HG02885 (cell line): ENCODE data around the gene ANKRD27.
"Not testable (repeated sequence)": the region's sequence is repeated elsewhere in the genome, so short reads cannot be mapped to it uniquely, and the experiment has no call there.

Source experiments
- ATAC-seq: cut with Tn5 transposase; IDR thresholded peaks from one replicate; pipeline ENCODE4 v1.9.1; 2021; ENCODE audit warnings: mild to moderate bottlenecking; ENCODE audit not compliant: unreplicated experiment, poor library complexity

ANKRD27 gene

GRCh38 chr19:32656379-32656778 is 18.6 kb downstream of the ANKRD27 start:
- ATAC-seq = not testable (repeated sequence)

GRCh38 chr19:32653599-32653915 is 21.4 kb downstream of the ANKRD27 start:
- no peak for ATAC-seq

DNA sequence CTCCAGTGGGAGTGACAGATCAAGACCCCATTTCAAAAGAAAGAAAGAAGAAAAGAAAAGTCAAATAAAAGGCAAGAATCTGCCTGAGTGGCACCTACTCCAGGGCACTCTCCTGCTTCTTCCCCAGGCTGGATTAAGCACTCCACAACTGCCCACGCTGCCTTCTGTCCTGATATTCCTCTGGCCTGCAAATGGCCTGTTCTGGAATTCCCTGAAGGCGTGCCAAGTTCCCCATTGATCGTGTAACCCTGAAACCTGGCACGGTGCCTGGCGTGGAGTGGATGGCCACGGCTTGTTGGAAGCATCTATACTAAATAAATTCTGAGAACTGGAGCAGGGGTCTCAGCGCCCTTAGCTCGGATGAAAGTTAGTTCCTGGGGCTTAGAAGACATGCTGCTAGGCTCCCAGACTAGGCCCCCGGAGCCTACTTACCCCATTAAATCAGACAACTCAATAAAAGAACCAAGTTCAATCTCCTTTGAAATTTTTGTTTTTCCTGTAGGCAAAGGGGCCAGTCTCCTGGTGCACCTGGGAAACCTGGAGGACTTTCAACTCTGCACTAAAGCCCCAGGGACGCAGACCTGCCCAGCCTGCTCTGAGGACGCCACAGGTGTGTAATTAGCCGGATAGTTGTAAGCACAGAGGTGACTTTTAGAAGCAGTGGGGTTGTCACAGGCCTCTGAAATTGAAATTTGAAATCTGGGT is 21.9 kb downstream of the ANKRD27 start:
- no peak for ATAC-seq

DNA sequence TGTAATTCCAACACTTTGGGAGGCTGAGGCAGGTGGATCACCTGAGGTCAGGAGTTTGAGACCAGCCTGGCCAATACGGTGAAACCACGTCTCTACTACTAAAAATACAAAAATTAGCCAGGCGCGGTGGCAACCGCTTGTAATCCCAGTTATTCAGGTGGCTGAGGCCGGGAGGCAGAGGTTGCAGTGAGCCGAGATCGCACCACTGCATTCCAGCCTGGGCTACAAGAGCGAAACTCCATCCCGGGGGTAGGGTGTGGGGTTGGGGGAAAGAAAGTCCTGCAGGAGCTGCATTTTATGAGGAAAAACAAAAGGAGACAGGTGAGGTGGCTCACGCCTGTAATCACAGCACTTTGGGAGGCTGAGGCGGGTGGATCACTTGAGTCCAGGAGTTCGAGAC is 22.6 kb downstream of the ANKRD27 start:
- ATAC-seq = not testable (repeated sequence)

DNA sequence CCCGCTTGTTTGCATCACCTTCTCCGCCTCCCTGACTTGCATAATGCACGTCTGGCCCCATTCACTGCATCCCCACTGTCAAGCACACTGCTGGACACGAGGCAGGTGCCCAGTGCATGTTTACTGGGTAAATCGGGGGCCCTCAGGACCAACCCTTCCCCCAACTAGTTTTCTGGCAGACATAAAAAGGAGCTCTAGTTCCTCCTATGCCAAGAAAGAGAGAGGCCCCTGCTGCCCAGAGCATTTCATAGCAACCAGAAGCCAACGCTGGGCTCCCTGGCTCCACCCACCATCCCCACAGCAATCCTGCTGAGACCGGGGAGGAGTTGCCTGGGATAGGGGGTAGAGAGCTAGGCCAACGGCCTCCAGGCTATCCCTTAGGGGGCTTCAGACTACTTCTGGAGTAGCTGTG is 23.2 kb downstream of the ANKRD27 start:
- no peak for ATAC-seq

DNA sequence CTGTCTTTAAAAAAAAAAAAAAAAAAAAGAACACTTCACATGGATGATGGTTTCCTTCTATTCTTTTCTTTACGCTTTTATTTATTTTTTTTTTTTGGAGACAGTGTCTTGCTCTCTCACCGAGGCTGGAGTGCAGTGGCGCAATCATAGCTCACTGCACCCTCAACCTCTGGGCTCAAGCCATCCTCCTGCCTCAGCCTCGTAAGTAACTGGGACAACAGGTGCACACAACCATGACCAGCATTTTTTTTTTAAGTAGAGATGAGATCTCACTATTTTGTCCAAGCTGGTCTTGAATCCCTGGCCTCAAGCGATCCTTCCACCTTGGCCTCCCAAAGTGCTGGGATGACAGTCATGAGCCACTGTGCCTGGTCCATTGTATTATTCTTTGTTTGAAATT is 24.3 kb downstream of the ANKRD27 start:
- no peak for ATAC-seq

DNA sequence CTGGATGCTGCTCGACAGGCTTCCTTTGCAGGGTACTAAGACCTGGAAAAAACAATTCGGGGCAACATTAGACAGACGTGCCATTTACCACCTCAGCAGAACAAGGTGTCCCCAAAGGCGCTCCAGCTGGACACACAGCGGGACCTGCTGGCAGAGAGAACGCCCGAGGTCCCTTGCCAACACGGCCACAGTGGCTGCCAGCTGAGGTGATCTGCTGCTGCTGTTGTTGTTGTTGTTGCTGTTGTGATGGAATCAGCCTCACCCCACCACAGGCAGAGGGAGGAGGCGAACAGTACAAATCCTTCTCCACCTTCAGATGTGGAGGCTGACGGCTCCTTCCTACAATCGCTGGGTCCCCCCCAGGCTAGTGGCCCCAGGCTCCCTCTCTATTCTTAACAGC is 25.2 kb downstream of the ANKRD27 start:
- ATAC-seq = no peak

DNA sequence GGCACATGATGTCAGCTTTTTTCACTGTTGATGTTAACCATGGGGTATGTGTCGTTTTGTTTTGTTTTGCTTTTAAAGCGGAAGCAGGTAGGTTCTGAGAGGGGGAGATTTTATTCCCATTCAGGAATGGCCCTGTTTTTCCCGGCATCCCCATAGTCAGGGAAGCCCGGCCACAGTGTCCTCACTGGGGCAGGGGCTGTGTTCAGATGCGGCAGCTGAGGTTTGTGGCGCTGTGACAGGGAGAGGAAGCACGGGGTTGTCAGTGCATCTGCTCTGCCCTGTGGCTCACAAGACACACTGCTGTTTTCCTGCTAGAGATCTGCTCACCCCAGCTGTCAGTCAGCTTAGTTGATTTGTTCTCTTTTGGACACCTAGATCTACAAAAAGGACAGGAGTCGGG is 27.6 kb downstream of the ANKRD27 start:
- ATAC-seq = no peak

GRCh38 chr19:32646556-32646955 is 28.4 kb downstream of the ANKRD27 start:
- no peak for ATAC-seq

DNA sequence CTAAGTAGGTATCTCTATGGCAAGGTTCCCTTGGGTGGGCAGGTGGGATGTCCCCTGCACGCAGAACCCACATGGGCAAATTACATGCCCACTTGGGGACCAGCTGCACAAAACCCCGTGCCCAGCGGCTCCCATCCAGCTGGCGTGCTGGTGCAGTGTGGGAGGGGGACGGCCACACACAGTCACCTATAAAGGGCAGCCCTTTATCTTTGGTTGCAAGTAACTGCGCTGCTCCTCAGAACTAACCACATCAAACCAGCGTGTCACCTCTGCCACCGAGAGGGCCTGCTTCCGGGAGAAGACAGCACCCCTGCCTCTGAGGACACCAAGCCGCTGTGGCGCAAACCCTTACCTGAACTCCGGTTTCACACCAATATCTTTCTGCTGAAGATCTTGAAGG is 32.2 kb downstream of the ANKRD27 start:
- ATAC-seq = no peak

- ATAC-seq = no peak
Observed at GRCh38 chr19:32638625-32639024, 36.4 kb downstream of the ANKRD27 start.

DNA sequence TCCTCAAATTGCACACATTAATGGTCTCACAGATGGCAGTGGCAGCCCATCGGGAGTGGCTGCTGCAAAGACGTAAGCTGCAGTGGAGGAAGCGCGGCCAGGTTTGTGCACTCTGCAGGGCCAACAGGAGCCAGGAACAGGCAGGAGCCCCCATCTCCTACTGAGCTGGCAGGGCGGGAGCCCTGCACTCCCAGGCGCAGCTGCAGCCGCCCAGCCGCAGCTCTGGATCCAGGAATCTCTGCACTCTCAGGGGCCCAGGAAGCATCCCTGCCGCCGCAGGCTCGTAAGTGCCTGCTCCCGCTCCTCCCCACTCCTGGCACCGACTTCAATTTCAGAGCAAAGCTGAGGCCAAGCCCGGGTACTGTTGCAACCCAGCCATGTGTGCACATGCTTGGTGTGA is 37.5 kb downstream of the ANKRD27 start:
- no peak for ATAC-seq

- ATAC-seq = no peak
Observed at GRCh38 chr19:32631381-32631780, 43.6 kb downstream of the ANKRD27 start.

DNA sequence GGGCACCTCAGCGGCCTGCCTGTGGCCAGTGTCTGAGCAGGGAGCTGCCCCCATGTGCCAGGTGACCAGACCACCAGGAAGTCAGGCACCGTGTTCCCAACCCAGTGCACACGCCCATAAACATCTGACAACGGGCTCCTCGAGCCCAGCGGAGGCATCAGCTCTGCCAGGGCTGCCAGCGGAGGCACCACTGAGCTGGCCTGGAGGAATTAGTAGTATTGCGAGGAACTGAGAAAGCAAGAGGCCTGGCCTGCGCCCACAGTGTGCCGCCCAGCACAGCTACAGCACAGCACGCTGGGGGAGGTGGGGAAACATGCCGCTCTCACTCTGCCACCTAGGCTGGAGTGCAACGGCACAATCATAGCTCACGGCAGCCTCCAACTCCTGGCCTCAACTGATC is 44.6 kb downstream of the ANKRD27 start:
- no peak for ATAC-seq

- no peak for ATAC-seq
Observed at GRCh38 chr19:32627714-32628270, 47.2 kb downstream of the ANKRD27 start.

DNA sequence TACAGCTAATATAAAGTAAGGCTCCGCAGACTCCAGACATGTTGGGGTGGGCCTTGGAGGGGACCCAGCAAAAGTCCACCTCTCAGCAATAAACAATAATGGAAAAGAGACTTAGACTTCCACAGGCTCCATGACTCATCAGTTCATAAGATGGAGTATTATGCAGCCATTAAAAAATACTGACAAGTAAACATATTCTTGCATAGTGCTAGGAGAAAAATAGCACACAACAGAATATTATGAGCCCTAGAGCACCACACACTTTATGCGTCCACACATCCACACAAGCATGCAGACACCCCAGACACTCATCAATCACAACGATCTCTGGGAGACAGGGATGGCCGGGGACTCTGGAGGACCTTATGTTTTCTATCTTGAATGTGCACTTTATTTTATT is 48.0 kb downstream of the ANKRD27 start:
- no peak for ATAC-seq

DNA sequence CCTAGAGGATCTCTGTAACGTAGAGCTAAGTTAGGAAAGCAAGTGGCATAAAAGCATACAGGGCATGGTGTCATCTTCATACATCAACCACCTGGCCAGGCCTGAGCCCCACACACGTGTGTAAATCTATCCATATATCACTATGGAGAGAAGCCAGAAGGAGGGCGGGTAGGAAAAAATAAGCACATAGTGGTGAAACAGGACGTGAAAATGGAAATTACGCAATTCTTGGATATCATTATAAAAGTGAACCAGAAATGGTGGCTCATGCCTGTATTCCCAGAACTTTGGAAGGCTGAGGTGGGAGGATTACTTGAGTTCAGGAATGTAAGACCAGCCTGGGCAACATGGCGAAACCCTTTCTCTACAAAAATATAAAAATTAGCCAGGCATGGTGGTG is 50.6 kb downstream of the ANKRD27 start:
- no peak for ATAC-seq

- no peak for ATAC-seq
Observed at GRCh38 chr19:32622002-32622401, 53.0 kb downstream of the ANKRD27 start.

DNA sequence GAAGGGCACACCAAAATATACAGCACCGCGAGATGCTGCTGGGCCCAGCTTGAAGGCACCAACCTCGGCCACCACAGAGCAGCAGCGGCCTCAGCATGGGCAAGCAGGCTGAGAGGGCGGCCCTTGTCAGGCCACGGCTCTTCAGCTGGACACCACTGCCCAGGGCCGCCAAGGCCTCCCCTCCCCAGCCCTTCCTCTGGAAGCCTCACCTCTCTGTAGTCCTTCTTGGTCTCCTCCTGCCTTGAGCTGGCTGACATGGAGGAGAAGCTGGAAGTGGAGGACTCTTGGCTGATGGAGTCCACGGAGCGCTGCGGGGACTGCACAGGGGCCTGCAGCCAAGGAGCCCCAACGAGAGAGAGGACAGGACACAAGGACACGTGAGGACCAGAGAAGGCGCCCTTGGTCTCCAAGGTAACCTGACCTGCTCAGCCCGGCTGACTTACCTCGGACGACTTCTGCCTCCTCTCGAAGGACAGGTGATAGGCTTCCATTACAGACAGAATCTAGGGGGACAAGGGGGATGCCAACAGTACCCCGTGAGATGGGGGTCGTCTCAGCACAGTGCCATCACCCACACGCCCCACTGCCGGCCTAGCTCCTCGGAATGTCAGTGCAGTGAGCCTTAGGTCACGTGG is 55.8 kb downstream of the ANKRD27 start:
- no peak for ATAC-seq

DNA sequence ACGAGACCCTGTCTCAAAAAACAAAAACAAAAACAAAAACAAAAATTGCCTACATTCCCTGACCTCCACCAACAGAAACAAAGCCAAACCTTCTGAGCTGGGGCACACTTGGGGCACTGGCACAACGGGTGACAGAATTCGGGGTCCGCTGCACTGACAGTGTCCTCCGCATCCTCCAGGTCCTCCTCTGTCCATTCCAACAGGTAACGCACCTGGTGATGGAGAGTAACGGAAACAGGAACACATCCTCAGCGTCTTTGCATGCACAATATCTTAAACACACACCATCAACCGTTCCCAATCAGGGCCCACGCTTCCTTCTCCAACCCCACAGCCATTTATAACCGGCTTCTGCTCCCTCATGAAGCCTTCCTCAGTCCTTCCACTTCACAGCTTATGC is 59.4 kb downstream of the ANKRD27 start:
- no peak for ATAC-seq

GRCh38 chr19:32614916-32615315 is 60.1 kb downstream of the ANKRD27 start:
- ATAC-seq = no peak

DNA sequence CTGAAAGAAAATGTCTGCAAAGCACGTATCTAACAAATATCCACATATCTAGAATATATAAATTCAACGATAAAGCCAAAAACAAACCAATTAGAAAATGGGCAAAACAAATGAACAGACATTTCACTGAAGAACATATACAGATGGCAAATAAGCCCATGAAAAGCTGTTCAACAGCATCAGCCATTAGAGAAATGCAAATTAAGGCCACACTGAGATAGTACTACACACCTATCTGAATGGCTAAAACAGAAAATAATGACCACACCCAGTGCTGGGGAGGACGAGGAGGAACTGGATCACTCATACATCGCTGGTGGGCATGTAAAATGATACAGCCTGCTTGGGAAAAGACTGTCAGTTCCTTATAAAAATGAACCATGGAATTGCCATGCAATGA is 62.0 kb downstream of the ANKRD27 start:
- no peak for ATAC-seq
